SK-N-MC (cell line): ENCODE results near the gene CPEB1.

ENCODE experiments used
- EZH2 ChIP-seq: fragments of 200-600 bp; sonication (generic); IDR thresholded peaks from one replicate; pipeline ENCODE4 v1.6.1; 2017; ENCODE audit warnings: antibody characterized with exemption
- POLR2AphosphoS5 ChIP-seq: IDR thresholded peaks from 2 replicates; pipeline ENCODE4 v1.6.1; 2012; ENCODE audit warnings: mild to moderate bottlenecking, low read depth, low read length, borderline replicate concordance

DNA sequence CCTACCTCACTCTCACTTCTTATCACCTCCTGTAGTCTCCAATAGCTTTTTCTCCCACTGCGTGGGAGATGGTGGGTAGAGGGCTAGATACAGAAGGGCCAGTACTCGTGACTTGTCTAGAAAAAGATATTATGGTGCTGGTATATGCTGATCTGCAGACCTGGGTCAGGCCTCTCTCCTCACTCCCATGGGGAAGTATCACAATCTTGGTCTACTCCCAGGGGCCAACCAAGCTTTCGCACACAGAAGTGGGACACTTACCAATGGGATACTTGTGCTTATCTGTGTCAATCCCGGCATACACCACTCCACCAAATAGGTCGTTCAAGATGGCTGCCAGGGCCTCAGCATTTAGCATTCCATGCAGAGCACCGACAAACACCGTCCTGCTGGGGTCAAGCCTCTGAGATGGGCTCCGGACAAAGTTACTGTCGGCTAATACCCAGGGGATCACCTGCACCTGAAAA is 97.9 kb downstream of the CPEB1 start:
- TF ChIP-seq POLR2AphosphoS5 = no peak
- TF ChIP-seq EZH2 = no peak
